DOHH2 (cell line): ENCODE data around the gene IL11.

Source experiments
- EZH2phosphoT487 ChIP-seq: fragments of 200-600 bp; sonication (generic); IDR thresholded peaks from 2 replicates; pipeline ENCODE4 v1.6.1; 2017; ENCODE audit warnings: borderline replicate concordance, mild to moderate bottlenecking, antibody characterized with exemption, low read length, moderate library complexity, mixed read lengths
- TF ChIP-seq, protein P1 (sequence below): fragments of 200-600 bp; sonication (generic); IDR thresholded peaks from one replicate; pipeline ENCODE4 v1.5.1; 2014; ENCODE audit warnings: antibody characterized with exemption, mild to moderate bottlenecking, low read depth, low read length; ENCODE audit not compliant: poor library complexity, severe bottlenecking

DNA sequence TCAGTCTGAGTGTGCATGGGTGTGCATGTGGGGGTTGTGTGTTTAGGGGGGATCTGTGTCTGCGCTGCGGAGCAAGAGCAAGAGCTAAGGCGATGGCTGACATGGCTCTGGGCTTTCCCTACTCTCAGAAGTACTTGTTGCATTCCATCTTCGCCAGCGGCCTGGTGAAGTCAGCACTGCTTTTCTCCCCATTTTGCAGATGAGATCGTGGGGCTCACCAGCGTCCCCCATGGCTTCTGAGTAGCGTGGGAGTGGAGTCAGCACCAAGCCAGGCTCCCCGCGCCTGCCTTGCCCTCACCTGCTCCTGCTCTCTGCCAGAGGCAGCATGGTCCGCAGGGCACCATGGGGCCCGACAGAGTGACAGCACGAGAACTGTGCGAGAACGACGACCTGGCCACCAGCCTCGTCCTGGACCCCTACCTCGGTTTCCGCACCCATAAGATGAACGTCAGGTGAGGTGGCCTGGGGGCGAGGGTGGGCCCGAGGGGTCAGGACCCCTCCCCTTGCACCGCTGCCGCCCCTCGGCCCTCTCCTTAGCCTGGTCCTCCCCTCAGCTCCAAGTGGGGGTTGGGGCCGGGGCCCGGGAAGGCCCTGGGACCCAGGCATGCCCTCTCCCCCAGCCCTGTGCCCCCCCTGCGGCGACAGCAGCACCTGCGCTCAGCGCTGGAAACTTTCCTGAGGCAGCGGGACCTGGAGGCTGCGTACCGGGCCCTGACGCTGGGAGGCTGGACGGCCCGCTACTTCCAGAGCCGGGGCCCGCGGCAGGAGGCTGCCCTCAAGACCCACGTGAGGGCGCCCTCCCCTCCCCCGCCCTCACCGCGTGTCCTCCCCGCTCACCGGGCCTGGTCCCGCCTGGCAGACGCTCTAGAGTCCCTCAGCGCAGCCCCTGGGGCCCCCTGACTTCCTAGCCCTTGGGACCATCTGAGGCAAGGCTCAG, 28.4 kb downstream of the IL11 start:
- TF ChIP-seq, protein P1, sequence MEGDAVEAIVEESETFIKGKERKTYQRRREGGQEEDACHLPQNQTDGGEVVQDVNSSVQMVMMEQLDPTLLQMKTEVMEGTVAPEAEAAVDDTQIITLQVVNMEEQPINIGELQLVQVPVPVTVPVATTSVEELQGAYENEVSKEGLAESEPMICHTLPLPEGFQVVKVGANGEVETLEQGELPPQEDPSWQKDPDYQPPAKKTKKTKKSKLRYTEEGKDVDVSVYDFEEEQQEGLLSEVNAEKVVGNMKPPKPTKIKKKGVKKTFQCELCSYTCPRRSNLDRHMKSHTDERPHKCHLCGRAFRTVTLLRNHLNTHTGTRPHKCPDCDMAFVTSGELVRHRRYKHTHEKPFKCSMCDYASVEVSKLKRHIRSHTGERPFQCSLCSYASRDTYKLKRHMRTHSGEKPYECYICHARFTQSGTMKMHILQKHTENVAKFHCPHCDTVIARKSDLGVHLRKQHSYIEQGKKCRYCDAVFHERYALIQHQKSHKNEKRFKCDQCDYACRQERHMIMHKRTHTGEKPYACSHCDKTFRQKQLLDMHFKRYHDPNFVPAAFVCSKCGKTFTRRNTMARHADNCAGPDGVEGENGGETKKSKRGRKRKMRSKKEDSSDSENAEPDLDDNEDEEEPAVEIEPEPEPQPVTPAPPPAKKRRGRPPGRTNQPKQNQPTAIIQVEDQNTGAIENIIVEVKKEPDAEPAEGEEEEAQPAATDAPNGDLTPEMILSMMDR = no peak
- no peak for TF ChIP-seq EZH2phosphoT487
